Measurements from ENCODE around the gene SIK2. TPM values are rescaled to one million over a fixed set of nuclear protein-coding genes. Genes with fewer than 3 reads are reported as not detected.

Gene SIK2
- total and polyA plus RNA-seq, 2 donors (not counting 3 experiments of a cell fraction or from before 2014, with no cell fraction given), result 14.6 to 17.1 TPM

DNA sequence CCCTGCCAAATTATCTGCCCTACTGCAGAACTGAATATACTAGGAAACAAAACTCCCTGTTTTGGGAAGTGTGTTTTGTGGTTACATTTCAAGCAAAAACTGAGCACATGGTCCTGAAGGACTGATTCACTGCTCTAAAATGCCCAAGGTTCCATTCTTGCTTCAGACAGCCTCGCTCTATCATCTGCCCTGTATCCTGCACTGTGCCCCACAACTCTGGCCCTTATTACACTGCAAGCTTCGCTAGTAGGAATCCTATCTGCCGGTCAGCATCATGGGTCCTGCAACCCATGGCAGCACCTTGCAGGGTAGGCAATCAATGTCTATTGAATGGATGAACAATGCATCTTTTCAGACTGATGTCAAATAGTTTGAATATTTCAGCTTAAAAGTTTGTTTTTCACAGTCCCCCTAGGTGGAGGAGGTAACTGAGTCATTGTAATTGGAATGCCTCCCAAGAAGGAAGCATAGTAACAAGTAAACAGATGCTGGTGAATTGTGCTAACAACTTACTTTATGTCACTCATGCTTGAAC, 40.4 kb upstream of the SIK2 start:
- no peaks in the 10 kb centered on the region for H3K4me1 ChIP-seq (ENCODE audit: control insufficient read depth, extremely low read depth, insufficient read depth, low read length)
- CTCF ChIA-PET, result interaction anchor here (1.2 to 4.0 kb wide), 4 partner anchors 10 to 290 kb away, joined by 3 to 15 read pairs (median 6); no protein-coding TSS in a partner anchor
- no TSS peak for BruUV-seq (replicated peaks)
- no peaks in the 10 kb centered on the region for H3K36me3 ChIP-seq (ENCODE audit: control insufficient read depth in 2 of 2, extremely low read depth in 1 of 2, insufficient read depth in 2 of 2, low read length in 2 of 2)
- no peak overlapping the region for H3K9ac ChIP-seq (replicated peaks; ENCODE audit: extremely low read depth, insufficient read depth, low read length)
- no peaks in the 10 kb centered on the region for H3K27me3 ChIP-seq (ENCODE audit: control insufficient read depth in 2 of 2, insufficient read depth in 2 of 2, low read length in 2 of 2)
- POLR2A ChIA-PET, result no interaction called here
- H3K4me3 ChIP-seq (replicated peaks in 1 of 3; ENCODE audit: insufficient read depth in 1 of 3, low read depth in 1 of 3, low read length in 3 of 3), result no peak overlapping the region
- H2AFZ ChIP-seq (ENCODE audit: low read depth, low read length), result no peak overlapping the region
- H3K4me2 ChIP-seq (ENCODE audit: insufficient read depth, low read length), result no peak overlapping the region
- no peaks in the 10 kb centered on the region for H3K9me1 ChIP-seq (replicated peaks; ENCODE audit: control insufficient read depth, extremely low read depth, insufficient read depth, low read length)
- H3K79me2 ChIP-seq (ENCODE audit: control insufficient read depth, insufficient read depth, low read length), result no peaks in the 10 kb centered on the region
- no peaks in the 10 kb centered on the region for H3K9me3 ChIP-seq (replicated peaks; ENCODE audit: control insufficient read depth, insufficient read depth, low read length)
- DNase-seq (ENCODE audit: low read depth, low spot score), result no peak
- no peaks in the 10 kb centered on the region for H4K20me1 ChIP-seq (replicated peaks; ENCODE audit: control insufficient read depth, extremely low read depth, insufficient read depth, low read length)
- no peak for FAIRE-seq
- dilution Hi-C loops (cut with MboI; ENCODE audit: extremely low pct_ligation_motif_present, low sequenced_read_pairs) (no loop called here), intact Hi-C loops (cut with micrococcal nuclease) (no loop called here)
- no peak overlapping the region for H3K27ac ChIP-seq (ENCODE audit: insufficient read depth, low read depth, low read length)
- no peak for TF ChIP-seq POLR2A (IDR thresholded peaks at IDR 0.05; ENCODE audit: low read depth, low read length)

DNA sequence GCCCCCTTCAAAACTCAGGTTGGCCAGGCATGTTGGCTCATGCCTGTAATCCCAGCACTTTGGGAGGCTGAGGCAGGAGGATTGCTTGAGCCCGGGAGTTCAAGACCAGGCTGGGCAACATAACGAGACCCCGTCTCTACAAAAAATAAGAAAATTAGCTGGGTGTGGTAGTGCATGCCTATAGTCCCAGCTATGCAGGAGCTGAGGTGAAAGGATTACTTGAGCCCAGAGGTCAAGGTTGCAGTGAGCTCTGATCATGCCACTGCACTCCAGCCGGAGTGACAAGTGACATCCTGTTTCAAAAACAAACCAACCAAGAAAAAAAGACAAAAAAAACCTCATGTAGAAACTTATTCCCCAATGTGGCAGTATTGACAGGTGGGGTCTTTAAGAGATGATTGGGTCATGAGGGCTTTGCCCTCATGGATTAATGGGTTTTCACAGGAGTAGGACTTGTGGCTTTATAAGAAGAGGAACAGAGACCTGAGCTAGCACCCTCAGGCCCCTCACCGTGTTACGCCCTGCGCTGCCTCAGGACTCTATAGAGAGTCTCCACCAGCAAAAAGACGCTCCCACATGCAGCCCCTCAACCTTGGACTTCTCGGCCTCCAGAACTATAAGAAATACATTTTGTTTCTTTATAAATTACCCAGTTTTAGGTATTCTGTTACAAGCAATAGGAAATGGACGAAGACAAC, 39.4 kb upstream of the SIK2 start:
- Histone ChIP-seq H4K20me1 (replicated peaks; ENCODE audit: control insufficient read depth, extremely low read depth, insufficient read depth, low read length) (no peaks in the 10 kb centered on the region), H3K36me3 (ENCODE audit: control insufficient read depth in 2 of 2, extremely low read depth in 1 of 2, insufficient read depth in 2 of 2, low read length in 2 of 2) (no peaks in the 10 kb centered on the region), H3K79me2 (ENCODE audit: control insufficient read depth, insufficient read depth, low read length) (no peaks in the 10 kb centered on the region), H3K27ac (ENCODE audit: insufficient read depth, low read depth, low read length) (no peak overlapping the region), H3K9me3 (replicated peaks; ENCODE audit: control insufficient read depth, insufficient read depth, low read length) (no peaks in the 10 kb centered on the region), H3K9ac (replicated peaks; ENCODE audit: extremely low read depth, insufficient read depth, low read length) (no peak overlapping the region), H3K4me3 (replicated peaks in 1 of 3; ENCODE audit: insufficient read depth in 1 of 3, low read depth in 1 of 3, low read length in 3 of 3) (no peak overlapping the region), H2AFZ (ENCODE audit: low read depth, low read length) (no peak overlapping the region), H3K4me1 (ENCODE audit: control insufficient read depth, extremely low read depth, insufficient read depth, low read length) (no peaks in the 10 kb centered on the region), H3K9me1 (replicated peaks; ENCODE audit: control insufficient read depth, extremely low read depth, insufficient read depth, low read length) (no peaks in the 10 kb centered on the region), H3K27me3 (ENCODE audit: control insufficient read depth in 2 of 2, insufficient read depth in 2 of 2, low read length in 2 of 2) (no peaks in the 10 kb centered on the region), H3K4me2 (ENCODE audit: insufficient read depth, low read length) (no peak overlapping the region)
- TF ChIP-seq FOS (IDR thresholded peaks at IDR 0.05; ENCODE audit: borderline replicate concordance, insufficient read depth, low read length), result no peak
- no peak for TF ChIP-seq POLR2A (IDR thresholded peaks at IDR 0.05; ENCODE audit: low read depth, low read length)
- no peak for TF ChIP-seq POLR2AphosphoS5 (IDR thresholded peaks at IDR 0.05; ENCODE audit: insufficient read depth, low read depth, low read length)
- TF ChIP-seq, protein P1, sequence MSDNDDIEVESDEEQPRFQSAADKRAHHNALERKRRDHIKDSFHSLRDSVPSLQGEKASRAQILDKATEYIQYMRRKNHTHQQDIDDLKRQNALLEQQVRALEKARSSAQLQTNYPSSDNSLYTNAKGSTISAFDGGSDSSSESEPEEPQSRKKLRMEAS (IDR thresholded peaks at IDR 0.05; ENCODE audit: insufficient read depth, insufficient read length), result no peak
- no peak for TF ChIP-seq EZH2 (IDR thresholded peaks at IDR 0.05; ENCODE audit: borderline replicate concordance, low read depth, low read length, severe bottlenecking)
- TF ChIP-seq, protein P2, sequence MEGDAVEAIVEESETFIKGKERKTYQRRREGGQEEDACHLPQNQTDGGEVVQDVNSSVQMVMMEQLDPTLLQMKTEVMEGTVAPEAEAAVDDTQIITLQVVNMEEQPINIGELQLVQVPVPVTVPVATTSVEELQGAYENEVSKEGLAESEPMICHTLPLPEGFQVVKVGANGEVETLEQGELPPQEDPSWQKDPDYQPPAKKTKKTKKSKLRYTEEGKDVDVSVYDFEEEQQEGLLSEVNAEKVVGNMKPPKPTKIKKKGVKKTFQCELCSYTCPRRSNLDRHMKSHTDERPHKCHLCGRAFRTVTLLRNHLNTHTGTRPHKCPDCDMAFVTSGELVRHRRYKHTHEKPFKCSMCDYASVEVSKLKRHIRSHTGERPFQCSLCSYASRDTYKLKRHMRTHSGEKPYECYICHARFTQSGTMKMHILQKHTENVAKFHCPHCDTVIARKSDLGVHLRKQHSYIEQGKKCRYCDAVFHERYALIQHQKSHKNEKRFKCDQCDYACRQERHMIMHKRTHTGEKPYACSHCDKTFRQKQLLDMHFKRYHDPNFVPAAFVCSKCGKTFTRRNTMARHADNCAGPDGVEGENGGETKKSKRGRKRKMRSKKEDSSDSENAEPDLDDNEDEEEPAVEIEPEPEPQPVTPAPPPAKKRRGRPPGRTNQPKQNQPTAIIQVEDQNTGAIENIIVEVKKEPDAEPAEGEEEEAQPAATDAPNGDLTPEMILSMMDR (IDR thresholded peaks at IDR 0.05; ENCODE audit: extremely low read depth in 1 of 2, insufficient read depth in 1 of 2, low read depth in 1 of 2, low read length in 2 of 2), result no peak
- TF ChIP-seq JUN (IDR thresholded peaks at IDR 0.05; ENCODE audit: borderline replicate concordance, insufficient read depth, insufficient read length, low read depth), result no peak
- no peak for TF ChIP-seq MYC (IDR thresholded peaks at IDR 0.05; ENCODE audit: low read depth, low read length)
- no peak for TF ChIP-seq GATA2 (IDR thresholded peaks at IDR 0.05; ENCODE audit: insufficient read depth, insufficient read length, low read depth, low read length)
- BruUV-seq (replicated peaks), result no TSS peak
- intact Hi-C loops (cut with micrococcal nuclease), result no loop called here
- POLR2A ChIA-PET, result no interaction called here
- FAIRE-seq, result no peak
- dilution Hi-C loops (cut with MboI; ENCODE audit: extremely low pct_ligation_motif_present, low sequenced_read_pairs), result no loop called here
- CTCF ChIA-PET, result interaction anchor here (1.7 to 4.0 kb wide), 3 partner anchors 12 to 279 kb away, joined by 9 to 15 read pairs (median 9); no protein-coding TSS in a partner anchor
- DNase-seq (ENCODE audit: low read depth, low spot score), result no peak
